MM.1S (cell line): ENCODE measurements around the gene TGFBI.

ENCODE experiments used
- DNase-seq: peaks from one replicate; pipeline ENCODE4 v3.0.0-alpha.2; 2015
- H2AFZ ChIP-seq: fragments of 300-600 bp; sonication (generic); 2 replicates; pipeline ENCODE4 v1.6.0; 2016; ENCODE audit warnings: antibody characterized with exemption, low read length
- H3F3A ChIP-seq: fragments of 300-600 bp; sonication (generic); 2 replicates; pipeline ENCODE4 v1.6.1; 2016; ENCODE audit warnings: mild to moderate bottlenecking, antibody characterized with exemption, low read length, moderate library complexity, mixed read lengths; ENCODE audit not compliant: insufficient read depth
- H3K27ac ChIP-seq: fragments of 300-600 bp; sonication (generic); 2 replicates; pipeline ENCODE4 v1.5.1; 2016; ENCODE audit warnings: mild to moderate bottlenecking, low read length
- H3K27me3 ChIP-seq: fragments of 300-600 bp; sonication (generic); replicated peaks from 2 replicates; pipeline ENCODE4 v1.6.0; 2016; ENCODE audit warnings: low read length; ENCODE audit not compliant: insufficient read depth
- H3K36me3 ChIP-seq: fragments of 300-600 bp; sonication (generic); replicated peaks from 2 replicates; pipeline ENCODE4 v1.6.1; 2016; ENCODE audit warnings: mild to moderate bottlenecking, low read length, mixed read lengths; ENCODE audit not compliant: insufficient read depth
- H3K4me1 ChIP-seq: fragments of 300-600 bp; sonication (generic); 2 replicates; pipeline ENCODE4 v1.6.1; 2016; ENCODE audit warnings: low read length, mixed read lengths
- H3K4me2 ChIP-seq: fragments of 300-600 bp; sonication (generic); 2 replicates; pipeline ENCODE4 v1.6.0; 2016; ENCODE audit warnings: low read depth, low read length
- H3K4me3 ChIP-seq: fragments of 300-600 bp; sonication (generic); 2 replicates; pipeline ENCODE4 v1.5.1; 2016; ENCODE audit warnings: low read length, mixed read lengths
- H3K79me2 ChIP-seq: fragments of 300-600 bp; sonication (generic); 2 replicates; pipeline ENCODE4 v1.6.1; 2016; ENCODE audit warnings: mixed run types, low read length, mixed read lengths
- H3K9ac ChIP-seq: fragments of 300-600 bp; sonication (generic); 2 replicates; pipeline ENCODE4 v1.6.1; 2016; ENCODE audit warnings: low read length, mixed read lengths
- H3K9me2 ChIP-seq: fragments of 300-600 bp; sonication (generic); replicated peaks from 2 replicates; pipeline ENCODE4 v1.6.1; 2016; ENCODE audit warnings: mild to moderate bottlenecking, low read length, mixed read lengths; ENCODE audit not compliant: insufficient read depth
- H3K9me3 ChIP-seq: fragments of 300-600 bp; sonication (generic); replicated peaks from 2 replicates; pipeline ENCODE4 v1.6.1; 2016; ENCODE audit warnings: mild to moderate bottlenecking, low read length, mixed read lengths; ENCODE audit not compliant: insufficient read depth
- H4K20me1 ChIP-seq: fragments of 300-600 bp; sonication (generic); 2 replicates; pipeline ENCODE4 v1.6.1; 2016; ENCODE audit warnings: mild to moderate bottlenecking, low read length, moderate library complexity, mixed read lengths; ENCODE audit not compliant: insufficient read depth
- EZH2 ChIP-seq: fragments of 300-600 bp; sonication (generic); optimal IDR thresholded peaks from 2 replicates; pipeline ENCODE3; 2017; ENCODE audit warnings: low read depth, mild to moderate bottlenecking, antibody characterized with exemption, low read length, mixed read lengths
- EZH2phosphoT487 ChIP-seq: fragments of 300-600 bp; sonication (generic); IDR thresholded peaks from 2 replicates; pipeline ENCODE4 v1.6.1; 2018; ENCODE audit warnings: antibody characterized with exemption, low read length
- TF ChIP-seq, protein P1 (sequence below): fragments of 300-600 bp; sonication (generic); IDR thresholded peaks from 2 replicates; pipeline ENCODE4 v1.5.1; 2016; ENCODE audit warnings: antibody characterized with exemption, low read length, mixed read lengths

TGFBI gene

DNA sequence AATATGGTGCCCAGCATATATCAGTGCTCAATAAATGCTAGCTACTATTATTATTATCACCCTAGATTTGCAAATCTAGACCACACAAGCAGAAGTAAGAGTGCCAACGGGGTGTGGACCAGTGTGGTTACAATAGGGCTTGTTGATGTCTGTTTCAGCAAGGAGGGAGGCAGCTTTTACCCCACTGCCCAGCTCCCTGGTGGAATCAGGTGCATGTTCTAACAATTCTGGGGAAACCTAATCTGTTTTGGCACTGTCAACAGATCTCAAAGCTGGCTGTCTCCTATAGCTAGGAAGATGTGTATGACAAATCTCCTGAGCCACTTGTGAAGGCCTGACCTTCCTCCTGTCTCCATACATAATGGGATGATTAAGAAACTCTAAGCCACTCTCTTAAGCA, 5.7 kb downstream of the TGFBI start:
- Histone ChIP-seq H3K27ac (no peak overlapping the region), H4K20me1 (no peaks in the 10 kb centered on the region), H3K4me3 (no peak overlapping the region), H3K4me2 (no peak overlapping the region), H3K9me3 (no peaks in the 10 kb centered on the region), H3K36me3 (no peaks in the 10 kb centered on the region), H2AFZ (no peak overlapping the region), H3K4me1 (peaks cover 25% of the 10 kb centered on the region), H3K9me2 (no peaks in the 10 kb centered on the region), H3K27me3 (no peaks in the 10 kb centered on the region), H3K79me2 (no peaks in the 10 kb centered on the region), H3K9ac (no peak overlapping the region), H3F3A (peaks cover 17% of the 10 kb centered on the region)
- TF ChIP-seq, protein P1, sequence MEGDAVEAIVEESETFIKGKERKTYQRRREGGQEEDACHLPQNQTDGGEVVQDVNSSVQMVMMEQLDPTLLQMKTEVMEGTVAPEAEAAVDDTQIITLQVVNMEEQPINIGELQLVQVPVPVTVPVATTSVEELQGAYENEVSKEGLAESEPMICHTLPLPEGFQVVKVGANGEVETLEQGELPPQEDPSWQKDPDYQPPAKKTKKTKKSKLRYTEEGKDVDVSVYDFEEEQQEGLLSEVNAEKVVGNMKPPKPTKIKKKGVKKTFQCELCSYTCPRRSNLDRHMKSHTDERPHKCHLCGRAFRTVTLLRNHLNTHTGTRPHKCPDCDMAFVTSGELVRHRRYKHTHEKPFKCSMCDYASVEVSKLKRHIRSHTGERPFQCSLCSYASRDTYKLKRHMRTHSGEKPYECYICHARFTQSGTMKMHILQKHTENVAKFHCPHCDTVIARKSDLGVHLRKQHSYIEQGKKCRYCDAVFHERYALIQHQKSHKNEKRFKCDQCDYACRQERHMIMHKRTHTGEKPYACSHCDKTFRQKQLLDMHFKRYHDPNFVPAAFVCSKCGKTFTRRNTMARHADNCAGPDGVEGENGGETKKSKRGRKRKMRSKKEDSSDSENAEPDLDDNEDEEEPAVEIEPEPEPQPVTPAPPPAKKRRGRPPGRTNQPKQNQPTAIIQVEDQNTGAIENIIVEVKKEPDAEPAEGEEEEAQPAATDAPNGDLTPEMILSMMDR, result no peak
- TF ChIP-seq EZH2phosphoT487 (no peak), EZH2 (no peak)
- DNase-seq, result no peak

DNA sequence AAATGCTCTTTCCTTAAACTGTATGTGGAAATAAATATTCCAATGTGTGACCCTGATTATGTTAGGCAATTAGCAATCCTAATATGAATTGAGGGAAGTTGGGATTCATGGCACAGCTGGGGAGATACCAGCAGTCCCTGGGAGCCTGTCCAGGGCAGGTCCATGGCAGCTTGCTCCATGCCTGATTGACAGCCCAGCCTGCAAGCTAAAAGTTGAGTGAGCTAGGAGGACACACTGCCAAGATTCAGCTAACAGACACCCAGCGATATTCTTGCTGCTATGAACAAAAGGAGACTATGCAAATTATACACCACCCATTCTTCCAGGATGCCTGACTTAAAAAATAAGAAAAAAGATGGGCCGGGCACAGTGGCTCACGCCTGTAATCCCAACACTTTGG, 6.2 kb downstream of the TGFBI start:
- Histone ChIP-seq H3F3A (peaks cover 17% of the 10 kb centered on the region), H3K27ac (no peak overlapping the region), H3K4me1 (peaks cover 25% of the 10 kb centered on the region), H3K36me3 (no peaks in the 10 kb centered on the region), H3K9ac (no peak overlapping the region), H2AFZ (no peak overlapping the region), H3K9me2 (no peaks in the 10 kb centered on the region), H4K20me1 (no peaks in the 10 kb centered on the region), H3K27me3 (no peaks in the 10 kb centered on the region), H3K4me3 (no peak overlapping the region), H3K9me3 (no peaks in the 10 kb centered on the region), H3K79me2 (no peaks in the 10 kb centered on the region), H3K4me2 (no peak overlapping the region)
- no peak for DNase-seq
- TF ChIP-seq EZH2, result no peak
- TF ChIP-seq EZH2phosphoT487, result no peak
- TF ChIP-seq, protein P1, result no peak

DNA sequence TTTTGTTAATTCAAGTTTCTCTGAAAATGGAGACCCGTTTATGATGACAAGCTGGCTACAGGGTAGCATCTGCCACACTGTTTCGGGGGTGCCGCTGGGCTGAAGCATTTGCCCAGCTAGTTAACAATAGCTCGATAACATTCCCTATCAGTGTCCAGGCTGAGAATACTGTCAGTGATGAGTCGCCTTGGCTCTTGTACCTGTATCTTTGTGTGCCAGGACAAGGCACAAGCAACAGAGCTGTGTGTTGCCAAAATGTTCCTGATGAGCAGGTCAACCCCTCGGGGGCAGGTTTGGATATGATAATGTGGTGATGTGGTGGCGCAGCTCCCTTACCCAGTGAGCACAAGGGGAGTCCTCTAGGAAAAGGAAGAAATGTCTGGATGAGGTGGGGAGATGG, 7.0 kb downstream of the TGFBI start:
- Histone ChIP-seq H3K9ac (no peak overlapping the region), H3K27me3 (no peaks in the 10 kb centered on the region), H3K27ac (no peak overlapping the region), H3K36me3 (no peaks in the 10 kb centered on the region), H3K9me2 (no peaks in the 10 kb centered on the region), H2AFZ (no peak overlapping the region), H3F3A (peaks cover 17% of the 10 kb centered on the region), H3K4me3 (no peak overlapping the region), H4K20me1 (no peaks in the 10 kb centered on the region), H3K4me1 (peaks cover 27% of the 10 kb centered on the region), H3K9me3 (no peaks in the 10 kb centered on the region), H3K4me2 (no peak overlapping the region), H3K79me2 (no peaks in the 10 kb centered on the region)
- no peak for TF ChIP-seq EZH2
- TF ChIP-seq, protein P1, result no peak
- TF ChIP-seq EZH2phosphoT487, result no peak
- DNase-seq, result no peak
